Vagina (tissue), 2 donors: ENCODE data around the gene ATM.

Experiments
- CTCF ChIP-seq, 3 experiments: fragments of 450-650 bp in 2 of 3; fragments of 200-600 bp in 1 of 3; sonication (generic) in 1 of 3; IDR thresholded peaks; one replicate each; pipeline ENCODE4 v1.5.1; 2017 to 2019; ENCODE audit warnings: antibody characterized with exemption in 3 of 3, mild to moderate bottlenecking in 2 of 3, moderate library complexity in 2 of 3
- POLR2A ChIP-seq, 2 donors: fragments of 450-650 bp; IDR thresholded peaks; one replicate each; pipeline ENCODE4 v1.6.1; 2017; ENCODE audit warnings: antibody characterized with exemption in 2 of 2, mild to moderate bottlenecking in 2 of 2, moderate library complexity in 2 of 2
- POLR2AphosphoS5 ChIP-seq, 2 donors: sonication (generic); formaldehyde crosslinking; IDR thresholded peaks; one replicate each; pipeline ENCODE4 v1.9.0; 2017; ENCODE audit warnings: antibody characterized with exemption in 2 of 2, mild to moderate bottlenecking in 2 of 2, low read depth in 1 of 2; ENCODE audit not compliant: insufficient read depth in 1 of 2

GRCh38 chr11:108218455-108218854 is 4.4 kb upstream of the ATM start:
- TF ChIP-seq POLR2AphosphoS5 (IDR thresholded peaks at IDR 0.05; ENCODE audit: insufficient read depth in 1 of 2, low read depth in 1 of 2), result no peak
- no peak for TF ChIP-seq CTCF (IDR thresholded peaks at IDR 0.05)
- no peak for TF ChIP-seq POLR2A (IDR thresholded peaks at IDR 0.05)
